ENCODE results near the gene IBTK. TPM values are rescaled to one million over a fixed set of nuclear protein-coding genes. Genes with fewer than 3 reads are reported as not detected.
"Not testable (repeated sequence)": the region's sequence is repeated elsewhere in the genome, so short reads cannot be mapped to it uniquely, and the experiment has no call there.

IBTK gene
- total RNA-seq, 4 donors from 2014 or later = 24.1 to 33.5 (median 27.9) TPM

DNA sequence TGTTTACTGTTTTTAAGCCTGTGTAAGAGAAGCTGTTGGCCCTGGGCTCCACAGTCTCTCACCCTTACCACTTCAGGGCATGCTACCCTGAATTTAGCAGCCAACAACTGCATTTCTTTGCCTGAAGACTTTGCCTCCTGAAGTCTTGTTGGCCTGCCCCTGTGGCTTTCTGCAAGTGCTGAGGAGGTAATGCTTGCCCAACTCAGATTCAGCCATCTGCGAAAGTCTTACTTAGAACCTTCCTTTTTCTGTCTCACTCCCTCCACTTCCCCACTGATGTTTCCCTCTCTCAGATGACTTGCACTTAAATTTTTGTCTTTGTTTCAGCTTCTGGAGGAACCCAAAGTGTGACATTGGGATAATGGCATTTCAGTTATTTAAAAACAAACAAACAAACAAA, 11.8 kb upstream of the IBTK start:
- TF ChIP-seq, protein P1, sequence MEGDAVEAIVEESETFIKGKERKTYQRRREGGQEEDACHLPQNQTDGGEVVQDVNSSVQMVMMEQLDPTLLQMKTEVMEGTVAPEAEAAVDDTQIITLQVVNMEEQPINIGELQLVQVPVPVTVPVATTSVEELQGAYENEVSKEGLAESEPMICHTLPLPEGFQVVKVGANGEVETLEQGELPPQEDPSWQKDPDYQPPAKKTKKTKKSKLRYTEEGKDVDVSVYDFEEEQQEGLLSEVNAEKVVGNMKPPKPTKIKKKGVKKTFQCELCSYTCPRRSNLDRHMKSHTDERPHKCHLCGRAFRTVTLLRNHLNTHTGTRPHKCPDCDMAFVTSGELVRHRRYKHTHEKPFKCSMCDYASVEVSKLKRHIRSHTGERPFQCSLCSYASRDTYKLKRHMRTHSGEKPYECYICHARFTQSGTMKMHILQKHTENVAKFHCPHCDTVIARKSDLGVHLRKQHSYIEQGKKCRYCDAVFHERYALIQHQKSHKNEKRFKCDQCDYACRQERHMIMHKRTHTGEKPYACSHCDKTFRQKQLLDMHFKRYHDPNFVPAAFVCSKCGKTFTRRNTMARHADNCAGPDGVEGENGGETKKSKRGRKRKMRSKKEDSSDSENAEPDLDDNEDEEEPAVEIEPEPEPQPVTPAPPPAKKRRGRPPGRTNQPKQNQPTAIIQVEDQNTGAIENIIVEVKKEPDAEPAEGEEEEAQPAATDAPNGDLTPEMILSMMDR (IDR thresholded peaks at IDR 0.05) = no peak

GRCh38 chr6:82257088-82257774, 9.7 kb upstream of the IBTK start:
- TF ChIP-seq, protein P1 (IDR thresholded peaks at IDR 0.05) = no peak
- ATAC-seq (ENCODE audit: low FRiP score) = no peak
- DNase-seq (ENCODE audit: low spot score) = no peak

More for the DNA sequence above, 11.8 kb upstream of the IBTK start:
- ATAC-seq (ENCODE audit: low FRiP score) = no peak
- DNase-seq (ENCODE audit: low spot score) = no peak

DNA sequence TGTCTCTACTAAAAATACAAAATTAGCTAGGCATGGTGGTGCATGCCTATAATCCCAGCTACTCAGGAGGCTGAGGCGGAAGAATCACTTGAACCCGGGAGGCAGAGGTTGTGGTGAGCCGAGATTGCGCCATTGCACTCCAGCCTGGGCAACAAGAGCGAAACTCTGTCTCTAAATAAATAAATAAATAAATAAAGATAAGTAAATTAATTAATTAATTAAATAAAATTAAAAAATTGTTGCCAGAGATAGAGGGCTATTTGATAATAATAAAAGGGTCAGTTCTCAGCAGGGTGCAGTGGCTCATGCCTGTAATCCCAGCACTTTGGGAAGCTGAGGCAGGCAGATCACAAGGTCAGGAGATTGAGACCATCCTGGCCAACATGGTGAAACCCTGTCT, 7.2 kb upstream of the IBTK start:
- ATAC-seq (ENCODE audit: low FRiP score); DNase-seq (ENCODE audit: low spot score): not testable (repeated sequence)

- no peak for ATAC-seq (ENCODE audit: low FRiP score)
- TF ChIP-seq, protein P1 (IDR thresholded peaks at IDR 0.05) = no peak
Observed at GRCh38 chr6:82251942-82252341, 4.4 kb upstream of the IBTK start.

DNA sequence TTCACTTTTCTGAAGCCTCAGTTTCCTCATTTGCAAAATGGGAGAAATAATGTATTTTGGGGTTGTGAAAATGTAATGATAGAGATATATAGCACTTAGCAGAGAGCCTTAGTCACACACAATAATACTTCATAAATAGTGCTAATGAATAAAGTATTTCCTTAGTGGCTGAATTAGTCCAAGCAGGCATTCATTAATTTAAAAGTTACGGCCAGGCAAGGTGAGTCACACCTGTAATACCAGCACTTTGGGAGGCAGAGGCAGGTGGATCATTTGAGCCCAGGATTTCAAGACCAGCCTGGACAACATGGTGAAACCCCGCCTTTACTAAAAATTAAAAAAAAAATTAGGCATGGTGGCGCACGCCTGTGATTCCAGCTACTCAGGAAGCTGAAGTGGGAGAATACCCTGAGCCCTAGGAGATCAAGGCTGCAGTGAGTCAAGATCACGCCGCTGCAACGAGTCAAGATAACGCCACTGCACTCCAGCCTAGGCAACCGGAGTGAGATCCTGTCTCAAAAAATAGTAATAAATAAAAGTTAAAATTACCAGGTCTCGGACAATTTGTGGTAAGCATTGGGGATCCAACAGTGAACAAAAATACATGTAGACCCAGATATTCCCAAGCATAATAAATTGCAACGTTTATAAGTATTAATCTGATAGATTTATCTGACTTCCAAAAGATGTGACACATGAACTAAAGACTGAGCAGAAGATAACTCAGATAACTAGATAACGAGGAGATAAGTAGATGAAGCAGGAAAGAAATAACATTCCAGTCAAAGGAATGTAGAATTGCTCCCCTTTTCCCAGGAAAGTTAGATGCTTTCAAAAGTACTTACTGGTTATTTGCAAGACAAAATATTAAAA, 2.1 kb upstream of the IBTK start:
- no peak for ATAC-seq (ENCODE audit: low FRiP score)
- no peak for DNase-seq (ENCODE audit: low spot score)
- TF ChIP-seq, protein P1 (IDR thresholded peaks at IDR 0.05) = no peak

More at GRCh38 chr6:82251942-82252341, 4.4 kb upstream of the IBTK start:
- DNase-seq (ENCODE audit: low spot score) = no peak

- DNase-seq (ENCODE audit: low spot score) (no peak), ATAC-seq (ENCODE audit: low FRiP score) (peak; percentile 45)
- TF ChIP-seq, protein P1 (IDR thresholded peaks at IDR 0.05) = no peak
Observed at GRCh38 chr6:82248273-82248735, 760 bp upstream of the IBTK start.

DNA sequence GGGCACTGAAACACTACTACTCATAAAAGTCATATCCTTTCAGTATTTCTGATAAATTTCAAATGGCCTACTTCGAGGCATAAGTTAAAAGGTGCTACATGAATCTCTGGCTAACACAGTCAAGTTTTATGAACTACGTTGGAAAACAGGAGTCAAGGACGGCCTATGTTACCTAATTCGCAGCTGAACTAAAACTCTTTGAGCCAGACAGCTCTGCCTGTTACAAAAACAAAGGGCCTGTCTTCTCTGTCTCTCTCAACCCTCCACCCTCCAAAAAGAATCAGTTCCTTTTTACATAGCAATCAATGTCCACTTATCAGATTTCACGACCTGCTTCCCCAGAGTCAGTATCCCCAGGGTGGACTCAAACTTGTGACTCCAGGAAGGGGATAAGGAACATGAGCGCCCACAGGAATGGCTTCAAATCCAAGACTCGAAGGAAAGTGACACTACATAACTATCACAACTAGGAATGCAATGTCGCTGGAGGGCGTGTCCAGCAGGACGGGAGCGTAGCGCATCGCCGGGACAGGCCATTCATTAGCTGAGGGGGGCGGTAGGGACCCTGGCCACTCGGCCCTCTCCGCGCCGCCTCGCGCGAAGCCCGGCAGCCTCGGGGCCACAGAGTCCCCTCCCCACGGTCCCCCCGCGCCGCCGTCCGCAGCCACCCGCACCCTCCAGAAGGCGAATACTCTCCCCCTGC, 591 bp downstream of the IBTK start:
- TF ChIP-seq, protein P1 (IDR thresholded peaks at IDR 0.05) = no peak
- DNase-seq (ENCODE audit: low spot score) (no peak), ATAC-seq (ENCODE audit: low FRiP score) (peak; percentile 41)

All from omental fat pad (tissue), 4 donors.